Lower lobe of right lung (tissue), 2 donors: Measurements from ENCODE around the gene TP53I11. TPM values are rescaled to one million over a fixed set of nuclear protein-coding genes. Genes with fewer than 3 reads are reported as not detected.

Experiments
- ATAC-seq, 2 donors: fragments of 200-7000 bp; cut with Tn5 transposase; one replicate each; pipeline ENCODE4 v1.9.1; 2020 to 2022; ENCODE audit warnings: mild to moderate bottlenecking in 2 of 2, moderate library complexity in 2 of 2
- DNase-seq: peaks from one replicate; pipeline ENCODE4 v3.0.0-alpha.2; 2020
- H3K27ac ChIP-seq: fragments of 200-600 bp; one replicate; pipeline ENCODE4 v1.8.0; 2022
- H3K27me3 ChIP-seq: fragments of 200-600 bp; one replicate; pipeline ENCODE4 v1.8.0; 2022; ENCODE audit warnings: low read depth
- H3K36me3 ChIP-seq: fragments of 200-600 bp; one replicate; pipeline ENCODE4 v1.8.0; 2022; ENCODE audit warnings: mild to moderate bottlenecking
- H3K4me1 ChIP-seq: fragments of 200-600 bp; one replicate; pipeline ENCODE4 v1.8.0; 2022
- H3K4me3 ChIP-seq: fragments of 200-600 bp; one replicate; pipeline ENCODE4 v1.8.0; 2022; ENCODE audit warnings: mild to moderate bottlenecking
- H3K9me3 ChIP-seq: fragments of 200-600 bp; one replicate; pipeline ENCODE4 v1.8.0; 2022
- intact Hi-C: fragments of 100-400 bp; cut with DNase I; formaldehyde crosslinking; loops from one replicate; pipeline ENCODE4 v1.11.0; 2022
- total RNA-seq: library from RNA; stranded (reverse); fragmentation: NEBNext Ultra II Directional; extraction: Animal tissue kit (Norgen Biotek cat#: 25700); gene quantifications from one replicate; pipeline ENCODE4 v1.2.1, GENCODE V29; 2021
- TF ChIP-seq, protein P1 (sequence below): fragments of 200-600 bp; IDR thresholded peaks from one replicate; pipeline ENCODE4 v1.8.0; 2022; ENCODE audit warnings: antibody characterized with exemption, mild to moderate bottlenecking
- donor health status: DM: no; HTN: yes; CAD: no; lungs with severe emphysema.

The TP53I11 gene
- total RNA-seq, 1 donor from 2014 or later: 103 TPM

DNA sequence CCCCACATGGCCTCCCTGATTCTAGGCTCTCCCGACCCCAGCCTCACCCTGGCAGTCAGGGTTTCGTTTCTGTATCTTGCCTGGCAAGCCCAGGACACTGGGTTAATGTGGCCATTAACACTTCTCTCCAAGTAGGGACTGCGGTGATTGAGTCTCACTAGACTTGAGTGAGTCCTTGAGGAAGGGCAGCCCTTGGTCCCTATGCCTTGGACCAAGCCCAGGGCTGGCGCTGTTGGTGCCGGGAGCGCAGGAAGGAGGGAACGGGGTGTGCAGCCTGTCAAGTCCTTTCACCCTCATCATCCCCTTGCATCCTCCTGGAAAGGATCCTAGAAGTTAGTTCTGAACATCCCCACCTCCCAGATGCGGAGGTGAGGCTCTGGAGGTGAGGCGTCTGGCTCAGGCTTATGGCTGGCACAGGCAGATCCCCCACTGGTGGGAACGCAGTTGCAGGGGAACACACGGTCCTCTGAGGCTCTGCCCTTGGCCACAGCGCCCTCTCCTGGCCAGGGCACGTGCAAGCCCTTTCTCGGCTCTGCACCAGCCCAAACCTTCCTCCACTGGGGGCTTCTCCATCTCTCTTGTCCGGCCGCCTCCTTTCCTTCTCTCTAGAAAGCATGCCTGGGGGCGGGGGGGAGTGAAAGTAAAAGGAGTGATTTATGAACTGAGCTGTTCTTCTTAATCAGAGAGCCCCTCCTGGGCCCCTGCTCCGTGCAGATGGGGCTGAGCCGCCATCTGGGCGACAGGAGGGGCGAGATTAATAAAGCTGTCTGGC, 56.7 kb downstream of the TP53I11 start:
- TF ChIP-seq, protein P1, sequence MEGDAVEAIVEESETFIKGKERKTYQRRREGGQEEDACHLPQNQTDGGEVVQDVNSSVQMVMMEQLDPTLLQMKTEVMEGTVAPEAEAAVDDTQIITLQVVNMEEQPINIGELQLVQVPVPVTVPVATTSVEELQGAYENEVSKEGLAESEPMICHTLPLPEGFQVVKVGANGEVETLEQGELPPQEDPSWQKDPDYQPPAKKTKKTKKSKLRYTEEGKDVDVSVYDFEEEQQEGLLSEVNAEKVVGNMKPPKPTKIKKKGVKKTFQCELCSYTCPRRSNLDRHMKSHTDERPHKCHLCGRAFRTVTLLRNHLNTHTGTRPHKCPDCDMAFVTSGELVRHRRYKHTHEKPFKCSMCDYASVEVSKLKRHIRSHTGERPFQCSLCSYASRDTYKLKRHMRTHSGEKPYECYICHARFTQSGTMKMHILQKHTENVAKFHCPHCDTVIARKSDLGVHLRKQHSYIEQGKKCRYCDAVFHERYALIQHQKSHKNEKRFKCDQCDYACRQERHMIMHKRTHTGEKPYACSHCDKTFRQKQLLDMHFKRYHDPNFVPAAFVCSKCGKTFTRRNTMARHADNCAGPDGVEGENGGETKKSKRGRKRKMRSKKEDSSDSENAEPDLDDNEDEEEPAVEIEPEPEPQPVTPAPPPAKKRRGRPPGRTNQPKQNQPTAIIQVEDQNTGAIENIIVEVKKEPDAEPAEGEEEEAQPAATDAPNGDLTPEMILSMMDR: peak; percentile 83
- H3K36me3 ChIP-seq: no peaks in the 10 kb centered on the region
- H3K27ac ChIP-seq: no peak overlapping the region
- intact Hi-C loops: no loop called here
- ATAC-seq (peak; percentile 66 to 80), DNase-seq (peak; percentile 58)
- no peaks in the 10 kb centered on the region for H3K9me3 ChIP-seq
- no peak overlapping the region for H3K4me3 ChIP-seq
- H3K4me1 ChIP-seq: peaks cover 14% of the 10 kb centered on the region
- no peaks in the 10 kb centered on the region for H3K27me3 ChIP-seq

DNA sequence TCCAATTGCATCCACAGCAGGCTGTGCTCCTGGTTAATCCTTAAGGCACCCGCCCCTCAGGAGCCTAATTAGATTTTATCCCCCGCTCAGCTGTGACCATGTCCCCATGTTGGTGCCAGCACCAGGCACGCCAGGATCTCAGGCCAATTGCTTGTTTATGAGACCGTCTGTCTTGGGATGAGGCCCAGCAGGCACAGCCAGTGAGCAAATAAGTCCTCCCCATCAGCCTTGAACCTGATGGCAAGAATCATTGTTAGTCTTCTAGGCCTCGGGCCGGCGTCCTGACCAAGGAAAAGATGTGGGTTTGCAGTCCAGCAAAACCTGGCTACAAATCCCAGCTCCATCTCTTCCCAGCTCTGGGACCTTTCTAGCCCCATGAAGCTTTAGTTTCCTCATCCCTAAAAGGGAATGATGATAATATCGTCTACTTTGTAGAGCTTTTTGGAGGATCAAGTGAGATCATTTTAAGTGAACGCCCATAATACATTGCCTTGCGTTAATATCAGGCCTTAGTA, 57.3 kb downstream of the TP53I11 start:
- Histone ChIP-seq H3K9me3 (no peaks in the 10 kb centered on the region), H3K27ac (no peak overlapping the region), H3K36me3 (no peaks in the 10 kb centered on the region), H3K4me3 (no peak overlapping the region), H3K4me1 (peaks cover 14% of the 10 kb centered on the region), H3K27me3 (no peaks in the 10 kb centered on the region)
- intact Hi-C loops: no loop called here
- ATAC-seq: no peak
- TF ChIP-seq, protein P1: no peak
- DNase-seq: no peak

DNA sequence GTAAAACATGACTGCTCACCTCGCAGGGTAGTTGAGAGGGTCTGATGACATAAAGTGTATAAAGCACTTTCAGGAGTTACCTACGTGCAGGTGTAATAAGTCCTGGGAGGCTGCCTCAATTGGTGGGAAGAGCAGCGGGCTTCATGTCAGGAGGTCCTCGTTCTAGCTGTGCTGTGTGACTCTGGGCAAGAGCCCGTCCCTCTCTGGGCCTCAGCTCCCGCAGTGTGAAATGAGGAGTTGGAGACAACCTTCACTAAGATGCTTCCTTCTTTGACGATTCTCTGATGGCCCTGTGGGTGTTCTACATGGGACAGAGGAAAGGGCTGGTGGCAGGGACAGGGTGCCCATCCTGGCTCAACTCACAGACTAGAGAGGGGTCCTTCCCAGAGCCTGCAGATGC, 57.8 kb downstream of the TP53I11 start:
- no peaks in the 10 kb centered on the region for H3K36me3 ChIP-seq
- no peak for ATAC-seq
- TF ChIP-seq, protein P1: no peak

DNA sequence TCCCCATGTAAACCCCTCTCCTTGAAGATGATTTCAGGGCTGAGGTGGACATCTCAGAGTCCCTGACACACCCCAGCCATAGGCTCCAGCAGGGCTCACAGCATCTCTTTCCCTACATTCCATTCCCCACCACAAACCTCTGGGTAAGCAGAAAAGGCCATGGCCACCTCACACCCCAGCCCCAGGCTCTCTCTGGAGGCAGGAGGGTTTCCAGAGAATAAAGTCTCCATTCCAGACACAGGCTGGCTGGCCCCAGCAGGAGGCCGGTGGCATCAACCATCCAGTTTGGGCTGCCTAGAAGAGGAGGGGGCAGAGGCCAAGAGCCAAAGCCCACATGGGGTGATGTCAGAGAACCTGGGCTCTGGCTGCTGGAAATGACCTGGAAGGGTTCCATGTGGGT, 61.4 kb downstream of the TP53I11 start:
- Histone ChIP-seq H3K27ac (no peak overlapping the region), H3K4me3 (no peak overlapping the region), H3K4me1 (peaks cover 11% of the 10 kb centered on the region), H3K36me3 (no peaks in the 10 kb centered on the region), H3K27me3 (no peaks in the 10 kb centered on the region), H3K9me3 (no peaks in the 10 kb centered on the region)
- TF ChIP-seq, protein P1: no peak
- no peak for ATAC-seq
- intact Hi-C loops: no loop called here
- no peak for DNase-seq

More for the DNA sequence above, 57.8 kb downstream of the TP53I11 start:
- Histone ChIP-seq H3K4me1 (peaks cover 14% of the 10 kb centered on the region), H3K27ac (no peak overlapping the region), H3K27me3 (no peaks in the 10 kb centered on the region), H3K4me3 (no peak overlapping the region), H3K9me3 (no peaks in the 10 kb centered on the region)
- intact Hi-C loops: no loop called here
- DNase-seq: no peak

DNA sequence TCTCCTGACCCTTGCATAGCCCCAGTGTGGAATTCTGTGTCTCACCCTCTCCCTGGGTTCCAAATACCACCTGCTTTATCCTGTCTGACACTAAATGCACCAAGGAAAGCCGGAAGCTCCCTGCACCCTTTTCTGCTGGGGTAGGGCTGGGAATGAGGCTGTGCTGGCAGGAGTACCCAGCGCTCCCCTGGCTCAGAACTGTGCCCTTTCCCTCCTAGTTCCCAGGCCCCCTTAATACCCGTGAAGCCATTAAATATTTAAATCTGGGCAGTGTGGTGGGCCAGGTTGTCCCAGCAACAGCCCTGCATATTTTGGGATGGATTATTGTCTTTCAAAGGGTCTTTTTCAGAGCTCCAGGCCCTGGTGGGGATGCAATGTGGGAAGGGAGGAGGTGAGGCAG, 63.0 kb downstream of the TP53I11 start:
- Histone ChIP-seq H3K4me3 (no peak overlapping the region), H3K36me3 (no peaks in the 10 kb centered on the region), H3K27me3 (no peaks in the 10 kb centered on the region), H3K9me3 (no peaks in the 10 kb centered on the region), H3K27ac (no peak overlapping the region), H3K4me1 (no peaks in the 10 kb centered on the region)
- ATAC-seq (no peak), DNase-seq (no peak)
- intact Hi-C loops: no loop called here
- TF ChIP-seq, protein P1: no peak
